Caco-2 (cell line): ENCODE measurements around the gene ANKLE2. TPM values are rescaled to one million over a fixed set of nuclear protein-coding genes. Genes with fewer than 3 reads are reported as not detected.

ENCODE experiments used
- BruUV-seq: library from RNA; stranded (reverse); fragments of 400-500 nt; replicated peaks from 2 replicates; lab custom pipeline; 2021; lab: Mats Ljungman, UMichigan
- CTCF ChIA-PET: fragments of 300-600 bp; sonication (Branson Sonifier 250); formaldehyde crosslinking; loops from one replicate; lab custom pipeline; 2022; ENCODE audit warnings: antibody characterized with exemption; lab: Charles Lee
- POLR2A ChIA-PET: fragments of 300-600 bp; sonication (Branson Sonifier 250); formaldehyde crosslinking; loops from one replicate; lab custom pipeline; 2022; ENCODE audit warnings: antibody characterized with exemption; lab: Charles Lee
- DNase-seq, 2 experiments: peaks; one replicate each; pipeline versions ENCODE4 v3.0.0 to v3.0.0-alpha.2; 2020 to 2022
- H3K27me3 ChIP-seq: replicated peaks from 2 replicates; pipeline ENCODE4 v1.6.0; 2011; ENCODE audit warnings: low read length; ENCODE audit not compliant: control insufficient read depth, insufficient read depth
- H3K36me3 ChIP-seq: 2 replicates; pipeline ENCODE4 v1.5.1; 2011; ENCODE audit warnings: low read length; ENCODE audit not compliant: control insufficient read depth, insufficient read depth
- H3K4me1 ChIP-seq: fragments of 250-450 bp; sonication (Bioruptor Pico); 2 replicates; pipeline ENCODE4 v1.5.1; 2020; ENCODE audit warnings: mild to moderate bottlenecking
- H3K4me3 ChIP-seq: 2 replicates; pipeline ENCODE4 v1.5.1; 2011; ENCODE audit warnings: low read depth, mild to moderate bottlenecking, control low read depth, low read length
- H3K9me3 ChIP-seq: fragments of 250-450 bp; sonication (Bioruptor Pico); 2 replicates; pipeline ENCODE4 v1.5.1; 2020; ENCODE audit warnings: mild to moderate bottlenecking, moderate library complexity
- H3K27ac Mint-ChIP-seq: one replicate; pipeline ENCODE4 v1.8.0; 2022; ENCODE audit warnings: mixed read lengths; ENCODE audit not compliant: unreplicated experiment
- H3K27me3 Mint-ChIP-seq: one replicate; pipeline ENCODE4 v1.8.0; 2022; ENCODE audit warnings: mixed read lengths; ENCODE audit not compliant: insufficient read depth, unreplicated experiment
- H3K36me3 Mint-ChIP-seq: one replicate; pipeline ENCODE4 v1.8.0; 2022; ENCODE audit warnings: mild to moderate bottlenecking, mixed read lengths; ENCODE audit not compliant: insufficient read depth, unreplicated experiment
- H3K4me1 Mint-ChIP-seq: one replicate; pipeline ENCODE4 v1.8.0; 2022; ENCODE audit warnings: low read depth, mixed read lengths; ENCODE audit not compliant: unreplicated experiment
- H3K4me3 Mint-ChIP-seq: one replicate; pipeline ENCODE4 v1.8.0; 2022; ENCODE audit warnings: mild to moderate bottlenecking, moderate library complexity, mixed read lengths; ENCODE audit not compliant: unreplicated experiment
- H3K9me3 Mint-ChIP-seq: one replicate; pipeline ENCODE4 v1.8.0; 2022; ENCODE audit warnings: mixed read lengths; ENCODE audit not compliant: unreplicated experiment
- intact Hi-C: fragments of 100-400 bp; cut with micrococcal nuclease; formaldehyde crosslinking; loops from one replicate; pipeline ENCODE4 v1.10.0; 2022; ENCODE audit not compliant: unreplicated experiment
- total RNA-seq: library from RNA; stranded (reverse); gene quantifications from 2 replicates; pipeline ENCODE4 v1.2.3, GENCODE V29; 2022
- TF ChIP-seq, protein P1 (sequence below), 2 experiments: fragments of 200-600 bp in 1 of 2; IDR thresholded peaks; 1 replicate in 1 of 2; 2 replicates in 1 of 2; pipeline versions ENCODE4 v1.5.1 to v1.8.0; 2011 to 2022; ENCODE audit warnings: antibody characterized with exemption in 1 of 2, control low read depth in 1 of 2, inconsistent platforms in 1 of 2, low read depth in 1 of 2, low read length in 1 of 2, mild to moderate bottlenecking in 1 of 2, moderate library complexity in 1 of 2; ENCODE audit not compliant: insufficient read depth in 1 of 2, severe bottlenecking in 1 of 2, unreplicated experiment in 1 of 2

Gene ANKLE2
- total RNA-seq, 1 experiment from 2014 or later: 80.8 TPM

DNA sequence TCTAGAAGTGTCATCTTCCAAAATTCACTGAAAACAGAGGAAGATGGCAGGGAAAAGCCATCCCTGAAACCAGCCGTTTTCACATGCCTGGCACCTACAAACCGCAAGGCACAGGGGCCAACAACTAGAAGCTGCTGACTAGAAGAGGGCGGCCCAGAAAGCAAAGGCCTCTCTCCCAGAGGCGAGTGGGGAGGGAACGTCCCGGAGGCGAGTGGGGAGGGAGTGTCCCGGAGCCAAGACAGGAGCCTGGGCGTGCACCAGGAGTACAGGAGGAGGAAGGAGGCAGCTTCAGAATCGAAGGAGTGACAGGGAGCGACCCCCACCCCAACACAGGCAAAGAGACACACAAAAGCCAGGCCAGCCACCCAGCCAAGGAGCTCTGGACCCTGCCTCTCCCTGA lies 21.0 kb downstream of the ANKLE2 start:
- H3K9me3 ChIP-seq: no peaks in the 10 kb centered on the region
- BruUV-seq: no TSS peak
- CTCF ChIA-PET: no interaction called here
- Mint-ChIP-seq H3K9me3 (peaks cover 10% of the 10 kb centered on the region), H3K36me3 (peaks cover 97% of the 10 kb centered on the region), H3K27ac (no peak overlapping the region), H3K27me3 (no peaks in the 10 kb centered on the region), H3K4me1 (no peaks in the 10 kb centered on the region), H3K4me3 (no peak overlapping the region)
- no peak overlapping the region for H3K4me3 ChIP-seq
- DNase-seq: no peak
- TF ChIP-seq, protein P1, sequence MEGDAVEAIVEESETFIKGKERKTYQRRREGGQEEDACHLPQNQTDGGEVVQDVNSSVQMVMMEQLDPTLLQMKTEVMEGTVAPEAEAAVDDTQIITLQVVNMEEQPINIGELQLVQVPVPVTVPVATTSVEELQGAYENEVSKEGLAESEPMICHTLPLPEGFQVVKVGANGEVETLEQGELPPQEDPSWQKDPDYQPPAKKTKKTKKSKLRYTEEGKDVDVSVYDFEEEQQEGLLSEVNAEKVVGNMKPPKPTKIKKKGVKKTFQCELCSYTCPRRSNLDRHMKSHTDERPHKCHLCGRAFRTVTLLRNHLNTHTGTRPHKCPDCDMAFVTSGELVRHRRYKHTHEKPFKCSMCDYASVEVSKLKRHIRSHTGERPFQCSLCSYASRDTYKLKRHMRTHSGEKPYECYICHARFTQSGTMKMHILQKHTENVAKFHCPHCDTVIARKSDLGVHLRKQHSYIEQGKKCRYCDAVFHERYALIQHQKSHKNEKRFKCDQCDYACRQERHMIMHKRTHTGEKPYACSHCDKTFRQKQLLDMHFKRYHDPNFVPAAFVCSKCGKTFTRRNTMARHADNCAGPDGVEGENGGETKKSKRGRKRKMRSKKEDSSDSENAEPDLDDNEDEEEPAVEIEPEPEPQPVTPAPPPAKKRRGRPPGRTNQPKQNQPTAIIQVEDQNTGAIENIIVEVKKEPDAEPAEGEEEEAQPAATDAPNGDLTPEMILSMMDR (IDR thresholded peaks at IDR 0.05; ENCODE audit: insufficient read depth in 1 of 2, low read depth in 1 of 2, low read length in 1 of 2, severe bottlenecking in 1 of 2, unreplicated experiment in 1 of 2): no peak
- H3K36me3 ChIP-seq: peaks cover 5% of the 10 kb centered on the region
- no peaks in the 10 kb centered on the region for H3K27me3 ChIP-seq
- H3K4me1 ChIP-seq: no peaks in the 10 kb centered on the region
- POLR2A ChIA-PET: interaction anchor here (0.9 kb wide), 1 partner anchor 936 kb away, joined by 5 read pairs; no protein-coding TSS in a partner anchor
- intact Hi-C loops: no loop called here

DNA sequence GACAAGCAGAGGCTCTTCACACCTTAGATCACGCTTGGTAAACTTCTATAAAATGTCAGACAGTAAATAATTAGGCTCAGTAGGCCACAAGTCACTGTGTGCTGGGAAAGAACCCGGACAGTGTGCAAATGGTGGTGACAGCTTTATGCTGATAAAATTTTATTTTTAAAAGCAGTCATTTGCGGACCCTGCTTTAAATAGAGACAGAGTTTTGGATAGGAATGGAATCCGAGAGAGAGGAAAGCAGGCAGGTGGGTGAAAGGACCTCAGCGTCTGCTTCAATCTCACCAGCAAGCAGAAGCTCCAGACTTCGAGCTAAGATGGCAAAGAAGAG lies 21.4 kb downstream of the ANKLE2 start:
- CTCF ChIA-PET: no interaction called here
- Histone ChIP-seq H3K4me3 (no peak overlapping the region), H3K27me3 (no peaks in the 10 kb centered on the region), H3K4me1 (no peaks in the 10 kb centered on the region), H3K36me3 (peaks cover 6% of the 10 kb centered on the region), H3K9me3 (no peaks in the 10 kb centered on the region)
- peaks cover 10% of the 10 kb centered on the region for H3K9me3 Mint-ChIP-seq
- no peak overlapping the region for H3K27ac Mint-ChIP-seq
- BruUV-seq: no TSS peak
- POLR2A ChIA-PET: no interaction called here
- no peak for DNase-seq
- H3K36me3 Mint-ChIP-seq: peaks cover 97% of the 10 kb centered on the region
- no peak overlapping the region for H3K4me3 Mint-ChIP-seq
- intact Hi-C loops: no loop called here
- no peaks in the 10 kb centered on the region for H3K4me1 Mint-ChIP-seq
- no peaks in the 10 kb centered on the region for H3K27me3 Mint-ChIP-seq
- TF ChIP-seq, protein P1 (IDR thresholded peaks at IDR 0.05; ENCODE audit: insufficient read depth in 1 of 2, low read depth in 1 of 2, low read length in 1 of 2, severe bottlenecking in 1 of 2, unreplicated experiment in 1 of 2): no peak

DNA sequence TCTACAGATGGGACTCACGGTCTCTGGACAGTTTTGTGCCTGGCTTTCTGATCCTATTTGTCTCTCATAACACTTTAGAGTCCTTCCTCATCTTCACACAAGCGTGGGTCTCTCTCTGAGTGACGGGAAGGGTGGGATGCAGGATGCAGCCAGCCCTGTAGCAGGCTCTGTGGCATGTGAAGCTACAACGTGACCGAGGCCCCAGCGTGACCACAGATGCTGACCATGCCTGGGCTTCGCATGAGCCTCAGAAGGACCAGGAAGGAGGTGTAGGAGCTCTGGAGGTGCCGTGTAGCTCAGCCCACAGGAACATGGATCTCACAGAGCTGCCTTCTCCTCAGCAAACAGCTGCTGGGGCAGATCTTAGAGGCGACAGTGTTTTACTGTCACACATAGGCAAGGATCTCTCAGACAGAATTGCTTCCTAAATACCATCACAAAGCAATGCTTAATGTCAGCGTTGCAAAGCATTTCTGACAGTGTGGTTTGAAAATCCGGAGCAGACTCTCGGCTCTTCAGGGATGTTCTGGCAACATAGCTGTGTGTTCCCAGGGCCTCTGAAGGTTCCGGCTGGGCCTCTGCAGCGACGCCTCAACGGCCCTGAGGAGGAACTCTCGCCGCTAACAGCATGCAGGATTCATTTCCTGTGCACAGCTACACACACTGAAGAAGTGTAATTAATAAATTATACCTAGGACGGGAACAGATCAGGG lies 21.9 kb downstream of the ANKLE2 start:
- Mint-ChIP-seq H3K4me3 (no peak overlapping the region), H3K27ac (no peak overlapping the region), H3K9me3 (peaks cover 10% of the 10 kb centered on the region), H3K36me3 (peaks cover 97% of the 10 kb centered on the region), H3K4me1 (no peaks in the 10 kb centered on the region), H3K27me3 (no peaks in the 10 kb centered on the region)
- POLR2A ChIA-PET: no interaction called here
- no peaks in the 10 kb centered on the region for H3K9me3 ChIP-seq
- no peak for DNase-seq
- peaks cover 8% of the 10 kb centered on the region for H3K36me3 ChIP-seq
- H3K4me1 ChIP-seq: no peaks in the 10 kb centered on the region
- TF ChIP-seq, protein P1 (IDR thresholded peaks at IDR 0.05; ENCODE audit: insufficient read depth in 1 of 2, low read depth in 1 of 2, low read length in 1 of 2, severe bottlenecking in 1 of 2, unreplicated experiment in 1 of 2): no peak
- CTCF ChIA-PET: no interaction called here
- intact Hi-C loops: no loop called here
- no peak overlapping the region for H3K4me3 ChIP-seq
- no TSS peak for BruUV-seq
- no peaks in the 10 kb centered on the region for H3K27me3 ChIP-seq
